Limb (tissue), 2 donors: ENCODE measurements around the gene MGAT5.
"Not testable (repeated sequence)": the region's sequence is repeated elsewhere in the genome, so short reads cannot be mapped to it uniquely, and the experiment has no call there.

Source experiments
- DNase-seq, 2 donors: peaks; one replicate each; pipeline ENCODE4 v3.0.0-alpha.2; 2016; ENCODE audit errors: extremely low spot score in 2 of 2

Gene MGAT5

DNA sequence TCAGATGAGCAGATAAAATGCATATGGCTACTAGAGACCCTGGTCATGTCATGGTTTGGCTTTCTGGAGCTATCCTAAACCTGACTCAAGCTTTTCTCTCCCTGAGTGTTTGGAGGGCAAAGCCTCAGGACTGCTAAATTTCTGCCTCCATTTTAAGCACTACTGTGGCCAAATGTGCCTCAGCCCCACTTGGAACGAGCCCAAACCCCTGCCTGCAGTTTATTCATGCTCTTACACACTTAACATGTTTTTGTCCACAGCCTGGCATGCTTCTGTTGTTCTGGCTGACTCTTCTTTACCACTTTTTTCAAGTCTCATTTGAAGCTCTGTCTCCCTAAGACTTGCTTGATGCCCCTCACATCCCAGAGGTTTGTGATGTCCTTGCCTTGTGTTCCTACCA is 24.7 kb downstream of the MGAT5 start:
- DNase-seq = no peak

DNA sequence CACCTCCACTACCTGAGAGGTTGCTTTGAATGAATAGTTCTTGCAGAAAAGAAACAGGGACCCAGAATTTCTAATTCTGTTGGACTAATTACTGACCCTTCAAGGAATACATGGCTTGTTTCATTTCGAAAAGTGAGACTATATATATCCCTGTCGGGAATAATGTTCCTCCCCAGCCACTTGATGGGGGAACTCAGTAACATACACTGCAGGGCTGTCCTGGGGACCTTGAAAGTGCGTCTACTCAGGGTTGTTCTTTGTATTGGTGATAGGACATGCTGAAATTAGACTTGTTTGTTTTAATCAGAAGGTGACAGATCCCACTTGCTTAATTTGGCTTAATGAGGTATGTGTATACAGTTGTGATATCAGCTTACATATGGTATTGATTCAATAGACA is 25.5 kb downstream of the MGAT5 start:
- DNase-seq = no peak

DNA sequence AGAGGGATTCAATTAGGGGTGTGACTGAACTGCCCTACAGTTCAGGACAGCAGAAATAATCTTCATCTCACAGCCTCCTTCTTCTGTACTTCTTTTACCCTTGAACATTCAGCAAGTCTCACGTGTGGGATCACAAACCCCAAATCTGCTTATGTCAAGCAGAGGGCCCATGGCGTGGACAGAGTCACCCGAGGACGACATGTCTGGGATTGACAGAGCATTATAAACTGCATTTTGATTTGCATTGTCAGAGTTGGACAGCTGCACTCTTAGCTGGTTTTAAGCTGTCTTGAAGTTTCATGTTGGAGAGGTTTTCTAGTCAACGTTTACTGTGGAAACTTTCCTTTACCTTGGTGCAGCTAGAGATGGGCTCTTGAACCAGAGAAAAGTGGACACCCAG is 26.4 kb downstream of the MGAT5 start:
- no peak for DNase-seq

DNA sequence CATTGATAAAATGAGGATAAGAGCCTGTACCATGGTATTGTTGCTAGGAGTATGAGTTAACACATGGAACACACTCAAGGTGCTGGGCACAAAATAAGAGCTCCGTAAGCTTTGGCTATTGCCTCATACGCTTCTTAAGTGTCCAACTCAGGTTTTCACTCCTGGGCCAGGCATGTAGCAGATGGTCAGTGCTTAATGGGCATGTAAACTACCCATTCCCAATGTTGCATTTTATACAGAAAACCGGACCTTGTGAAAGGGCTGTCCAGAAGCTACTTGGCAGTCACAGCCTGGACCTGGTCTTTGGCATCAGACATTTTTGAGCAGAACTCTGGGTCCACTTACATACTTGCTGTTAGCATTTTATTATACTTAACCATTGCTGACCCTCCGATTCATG is 26.9 kb downstream of the MGAT5 start:
- DNase-seq = no peak

DNA sequence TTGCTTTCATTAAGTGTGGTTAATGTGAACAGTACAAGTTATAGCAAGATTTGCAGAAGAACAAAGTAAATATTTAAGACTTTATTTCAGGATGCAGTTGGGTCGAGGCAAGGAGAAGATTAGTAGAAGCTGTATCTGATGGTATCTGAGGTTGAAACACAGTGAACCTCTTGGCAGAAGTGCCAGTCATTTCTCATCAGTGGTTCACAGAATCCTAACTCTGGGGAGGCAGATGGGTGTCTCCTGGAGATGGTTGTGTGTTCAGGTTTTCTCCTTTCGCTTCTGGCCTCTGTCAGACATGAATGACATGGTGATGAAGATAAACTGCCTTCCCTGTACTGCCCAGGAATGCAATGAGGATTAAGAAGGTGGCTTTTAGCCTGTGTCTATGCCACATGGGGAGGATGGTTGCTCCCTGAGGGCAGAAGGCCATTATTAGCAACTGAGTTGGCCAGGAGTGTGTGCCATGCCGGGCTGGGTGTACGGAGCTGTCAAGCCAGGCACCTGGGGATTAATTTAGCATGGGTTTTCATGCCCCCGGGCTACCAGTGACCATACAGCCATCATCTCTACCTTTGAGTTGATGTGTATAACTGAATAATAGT is 28.0 kb downstream of the MGAT5 start:
- no peak for DNase-seq

DNA sequence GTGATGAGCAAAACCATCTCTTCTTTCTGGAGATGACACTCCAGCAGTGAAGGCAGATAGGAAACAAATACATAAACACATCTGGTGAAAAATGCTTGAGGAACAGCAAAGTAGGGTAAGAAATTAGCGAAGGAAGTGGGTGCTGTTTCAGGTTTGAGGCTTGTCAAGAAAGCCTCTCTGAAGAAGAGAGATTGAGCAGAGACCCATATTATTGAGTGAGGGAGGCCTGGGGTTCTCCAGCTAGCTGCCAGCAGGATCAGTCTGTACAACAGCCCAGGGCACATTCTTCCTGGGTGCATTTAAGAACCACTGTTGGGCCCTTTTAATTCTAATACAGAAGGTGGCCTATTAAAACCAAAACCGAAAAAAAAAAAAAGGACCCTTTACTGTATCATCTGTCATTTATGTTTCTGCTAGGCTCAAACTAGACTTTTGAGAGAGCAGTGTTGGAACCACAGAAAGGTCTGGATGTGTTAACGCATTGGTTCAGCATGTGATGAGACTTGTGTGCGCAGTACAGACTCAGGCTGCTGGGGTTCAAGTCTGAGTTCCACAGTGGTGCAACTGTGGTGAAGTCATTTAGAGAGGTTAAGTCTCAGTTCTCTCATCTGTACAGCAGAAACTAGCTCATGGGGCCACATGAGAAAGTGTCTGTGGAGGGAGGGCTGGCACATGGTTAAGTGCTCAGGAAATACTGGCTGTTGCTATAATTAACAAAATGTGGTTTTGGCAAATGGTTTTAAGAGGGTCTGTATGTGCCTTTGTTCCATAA is 28.9 kb downstream of the MGAT5 start:
- no peak for DNase-seq

DNA sequence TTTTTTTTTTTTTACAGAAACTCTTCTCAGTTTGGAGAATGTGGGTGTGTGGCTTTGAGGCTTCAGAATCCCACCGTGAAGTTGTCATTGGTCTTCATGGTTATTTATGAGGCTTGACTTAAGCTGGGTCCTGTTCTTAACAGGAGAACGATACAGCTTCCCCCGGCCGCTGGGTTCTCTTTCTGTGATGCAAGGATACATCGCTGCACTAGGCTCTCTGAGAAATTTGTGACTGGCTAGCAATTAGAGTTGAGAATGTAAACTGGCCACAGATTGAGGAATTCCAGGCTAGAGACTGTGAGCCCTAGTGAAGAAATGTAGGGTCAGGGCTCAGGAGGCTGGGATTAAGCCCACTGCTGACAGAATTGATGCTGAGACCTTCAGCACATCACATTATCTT is 29.8 kb downstream of the MGAT5 start:
- DNase-seq = no peak

DNA sequence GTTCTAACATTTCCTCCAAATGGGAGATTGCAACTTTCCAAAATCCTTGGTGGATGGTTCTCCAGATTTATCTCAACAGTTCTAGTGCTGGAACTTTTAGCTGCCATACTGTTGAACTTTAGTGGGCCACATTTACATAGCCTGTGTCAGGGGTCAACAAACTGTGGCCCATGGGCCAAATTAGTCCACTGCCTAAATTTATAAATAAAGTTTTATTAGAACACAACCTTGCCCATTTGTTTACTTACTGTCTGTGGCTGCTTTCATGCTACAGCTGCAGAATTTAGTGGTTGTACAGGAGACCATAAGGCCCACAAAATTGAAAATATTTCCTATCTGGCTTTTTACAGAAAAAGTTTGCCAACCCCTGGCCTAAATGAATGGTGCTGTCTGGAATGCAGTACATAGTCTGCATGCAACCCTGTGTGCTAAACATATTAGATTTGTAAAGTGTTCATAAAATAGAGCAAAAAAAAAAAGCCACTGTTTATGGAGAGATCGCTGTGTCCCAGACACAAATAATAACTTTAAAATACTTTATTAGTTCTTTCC is 30.3 kb downstream of the MGAT5 start:
- DNase-seq = no peak

DNA sequence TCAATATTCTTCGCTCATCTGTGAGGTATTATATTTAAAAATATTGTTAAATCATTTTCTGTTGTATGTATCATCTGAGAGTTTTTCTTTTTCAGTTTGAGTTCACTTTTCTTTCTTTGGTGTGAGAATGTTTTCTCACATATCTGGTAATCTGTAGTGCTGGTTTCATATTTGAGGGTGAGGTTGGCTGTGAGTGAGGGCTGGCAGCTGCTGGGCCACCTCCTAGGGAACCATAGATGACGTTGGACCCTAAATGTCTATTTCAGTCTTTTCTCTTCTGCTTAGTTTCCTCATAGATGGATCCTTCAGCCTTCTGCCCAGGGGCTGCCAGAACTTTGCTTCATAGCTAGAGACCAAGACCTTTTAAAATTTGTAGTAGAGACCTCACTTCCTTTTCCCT is 33.5 kb downstream of the MGAT5 start:
- DNase-seq = no peak

DNA sequence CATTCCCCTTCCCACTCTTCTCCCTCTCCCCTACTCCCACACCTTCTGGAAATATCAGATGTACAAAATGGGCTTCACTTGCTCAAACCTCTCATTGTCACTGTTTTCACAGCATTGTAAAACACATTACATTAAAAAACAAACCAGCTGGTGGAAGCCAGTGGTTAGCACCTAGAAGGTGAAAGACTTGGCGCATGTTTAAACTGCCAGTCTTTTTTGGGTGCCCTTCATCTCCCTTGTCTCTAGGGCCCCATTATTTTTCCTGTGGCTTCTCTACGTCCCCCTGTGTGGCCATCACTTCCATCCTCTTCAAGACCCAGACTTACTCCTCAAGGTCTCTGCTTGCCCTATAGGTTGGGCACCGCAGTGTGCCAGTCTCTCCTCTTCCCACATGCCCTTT is 34.9 kb downstream of the MGAT5 start:
- DNase-seq = no peak

DNA sequence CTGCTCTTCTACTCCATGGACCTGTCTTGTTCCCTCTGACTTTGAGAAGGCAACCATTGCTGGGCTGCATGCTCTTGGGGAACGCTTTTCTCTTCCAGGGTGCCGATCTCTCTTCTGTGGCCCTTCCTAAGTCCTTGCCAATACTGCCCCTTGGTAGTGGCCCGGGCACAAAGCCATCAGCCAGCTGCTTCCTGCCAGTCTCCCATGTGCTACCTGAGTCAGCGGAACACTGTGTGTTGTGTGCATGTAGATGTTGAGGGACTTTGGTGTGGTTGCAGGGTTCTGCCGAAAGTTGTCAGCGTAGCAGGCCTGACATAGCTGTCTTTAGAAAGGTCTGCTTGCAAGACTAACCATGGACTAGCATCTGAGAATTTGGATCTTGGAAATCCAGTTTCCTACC is 35.4 kb downstream of the MGAT5 start:
- DNase-seq = no peak

DNA sequence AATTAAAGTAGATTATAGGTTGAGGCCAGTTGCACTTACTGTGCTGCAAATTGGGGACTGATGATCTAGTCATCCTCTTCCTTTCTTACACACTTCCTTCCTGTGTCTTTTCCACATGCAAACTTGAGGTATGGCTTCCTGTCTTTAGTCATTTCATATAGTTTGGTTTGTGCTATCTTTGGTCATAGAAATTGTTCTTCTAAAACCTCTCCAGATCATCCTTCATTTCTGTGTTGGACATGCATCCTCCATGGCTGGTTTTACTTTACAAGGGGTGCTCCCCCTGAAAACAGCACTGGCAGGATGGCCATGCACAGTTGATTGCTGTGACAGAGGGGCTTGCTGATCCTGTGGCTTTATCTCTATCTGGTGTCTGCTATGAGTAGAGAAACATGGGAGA is 36.5 kb downstream of the MGAT5 start:
- DNase-seq = no peak

DNA sequence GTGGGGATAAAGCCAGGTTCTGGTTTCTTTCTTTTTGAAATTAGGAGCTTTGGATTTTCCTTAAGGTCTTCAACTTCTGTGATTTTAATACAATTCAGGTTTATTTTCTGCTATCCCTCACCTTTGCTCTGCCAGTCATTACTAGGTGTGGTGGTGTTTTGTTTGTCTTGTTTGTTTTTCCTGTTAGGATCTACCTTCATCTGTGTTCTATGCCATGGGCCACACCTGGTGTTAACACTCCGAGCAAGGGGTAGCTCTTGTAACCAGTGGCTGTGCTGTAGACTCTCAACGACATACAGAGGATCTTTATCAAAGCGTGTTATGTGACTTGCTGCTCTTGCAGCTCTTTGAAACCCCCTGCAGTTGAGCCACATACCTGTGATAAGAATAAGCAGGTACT is 38.6 kb downstream of the MGAT5 start:
- no peak for DNase-seq

DNA sequence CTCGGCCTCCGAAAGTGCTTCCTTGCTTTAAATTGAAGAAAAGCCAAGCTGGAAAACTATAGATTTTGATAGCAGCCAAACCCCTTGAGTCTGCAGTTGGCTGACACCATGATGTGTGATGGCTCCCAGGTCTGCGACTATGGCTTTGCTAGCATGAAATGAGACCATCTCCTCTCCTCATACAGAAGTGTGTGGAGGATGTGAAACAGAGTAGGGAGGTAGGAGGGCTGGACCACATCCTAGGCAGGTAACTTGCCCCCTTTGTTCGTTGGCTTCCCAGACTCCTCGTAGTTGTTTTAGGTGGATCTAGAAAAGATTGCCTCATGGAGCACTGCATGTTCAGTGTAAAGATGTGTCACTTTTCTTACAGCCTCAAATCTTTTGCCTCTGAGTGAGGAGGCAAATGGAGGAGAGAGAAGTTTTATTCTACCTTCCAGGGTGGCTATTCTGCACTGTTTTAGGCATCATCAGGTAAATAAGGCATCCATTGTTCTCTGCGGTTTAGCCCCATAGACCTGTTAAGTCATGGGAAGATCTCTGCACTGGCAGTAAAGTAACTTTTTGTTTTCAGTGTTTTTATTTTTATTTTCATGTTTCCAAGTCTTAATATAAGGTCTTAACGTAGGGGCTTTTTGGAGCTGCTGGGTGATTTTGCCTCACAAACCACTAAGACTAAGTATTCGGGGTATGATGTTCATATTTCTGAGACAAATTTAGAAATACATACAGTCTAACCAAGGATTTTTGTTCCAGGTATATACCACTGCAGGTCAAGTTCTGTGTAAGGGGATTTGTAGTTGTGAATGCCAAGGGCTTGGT is 40.1 kb downstream of the MGAT5 start:
- no peak for DNase-seq

DNA sequence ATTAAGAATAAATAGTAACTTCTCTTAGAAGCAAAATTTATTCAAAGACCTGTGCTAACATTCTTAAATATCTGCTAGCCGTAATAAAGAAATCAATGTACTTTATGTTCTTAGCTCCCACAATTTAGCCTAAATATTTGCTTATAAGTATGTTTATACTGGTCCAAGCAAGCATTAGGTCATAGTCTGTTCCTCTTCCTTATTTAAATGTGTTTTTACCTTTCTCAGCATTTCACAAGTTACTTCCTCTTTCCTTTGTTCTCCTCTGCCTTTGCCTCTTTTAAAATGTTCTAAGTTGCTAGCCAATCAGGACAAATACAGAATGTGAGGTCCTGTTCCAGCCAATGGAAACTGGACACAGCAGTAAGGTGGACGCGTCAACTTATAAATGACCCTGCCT is 40.7 kb downstream of the MGAT5 start:
- not testable (repeated sequence) for DNase-seq

DNA sequence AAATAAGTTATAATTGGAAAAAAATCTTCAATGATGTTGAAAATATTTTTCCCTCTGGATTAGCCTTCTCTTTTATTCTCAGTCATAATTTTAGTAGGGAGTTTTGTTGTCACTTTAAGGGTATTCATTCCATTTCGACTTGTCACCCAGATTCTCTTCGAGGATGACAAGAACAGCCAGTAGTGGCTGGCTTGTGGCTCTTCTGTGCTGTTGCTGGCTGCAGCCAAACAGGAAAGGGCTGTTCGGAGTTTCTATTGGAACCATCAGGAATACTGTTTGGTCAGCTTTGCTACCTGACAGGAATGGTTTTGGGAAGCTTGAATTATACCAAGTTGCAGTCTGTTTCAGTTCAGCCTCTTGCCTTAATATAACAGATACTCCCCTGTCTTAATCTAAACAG is 41.6 kb downstream of the MGAT5 start:
- DNase-seq = no peak

DNA sequence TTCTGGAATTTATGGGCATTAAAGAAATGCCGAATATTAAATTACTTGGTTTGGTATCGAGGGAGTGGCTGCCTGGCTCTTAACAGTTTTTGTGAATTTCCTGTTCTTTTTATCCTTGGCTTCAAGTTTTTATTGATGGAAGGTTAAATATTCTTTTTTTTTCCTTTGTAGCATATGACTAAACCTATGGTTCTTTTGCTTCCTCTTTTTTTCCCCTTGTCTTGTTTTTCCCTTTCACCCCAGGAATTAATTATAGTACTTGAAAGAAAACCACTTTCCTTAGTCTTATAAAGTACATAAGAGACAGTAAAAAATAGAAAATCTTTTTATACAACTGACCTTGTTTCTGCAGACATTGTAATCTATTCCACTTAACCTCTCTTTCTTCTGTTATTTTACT is 42.4 kb downstream of the MGAT5 start:
- DNase-seq = no peak

DNA sequence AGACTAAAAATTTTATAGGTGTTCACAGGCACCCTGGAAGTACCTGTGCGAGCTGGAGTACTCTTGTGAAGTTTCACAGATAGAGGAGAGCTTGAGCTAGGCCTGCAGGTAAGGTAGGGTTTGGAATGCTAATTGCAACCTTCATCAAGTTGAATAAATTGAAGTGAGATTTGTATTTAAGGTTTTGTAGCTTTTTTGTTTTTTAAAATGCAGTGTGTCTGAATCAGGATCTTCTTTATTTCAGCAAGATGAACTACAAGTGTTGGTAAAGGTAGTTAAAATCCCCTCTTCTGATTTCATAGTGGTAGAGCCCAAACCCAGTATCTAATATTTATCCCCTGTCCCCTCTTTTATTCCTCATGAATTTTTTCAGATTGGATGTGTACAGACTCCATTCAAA is 45.5 kb downstream of the MGAT5 start:
- no peak for DNase-seq

DNA sequence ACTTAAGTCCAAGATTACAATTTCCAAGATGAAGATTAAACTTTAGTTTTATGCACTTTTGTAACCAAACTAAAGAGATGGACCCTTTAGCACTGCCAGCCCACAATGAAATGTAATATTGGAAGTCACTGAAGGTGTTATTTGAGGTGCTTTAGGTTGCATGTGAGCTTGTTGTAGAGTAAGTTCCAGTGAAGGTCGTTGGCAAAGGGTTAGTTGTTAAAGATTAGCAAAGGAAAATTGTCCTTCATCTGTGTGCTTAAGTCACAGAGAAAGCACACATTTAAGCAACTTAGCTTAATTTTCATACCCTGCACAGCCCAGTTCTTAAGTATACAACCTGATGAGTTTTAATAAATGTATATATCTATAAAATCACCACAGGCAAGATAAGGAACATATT is 46.7 kb downstream of the MGAT5 start:
- no peak for DNase-seq

DNA sequence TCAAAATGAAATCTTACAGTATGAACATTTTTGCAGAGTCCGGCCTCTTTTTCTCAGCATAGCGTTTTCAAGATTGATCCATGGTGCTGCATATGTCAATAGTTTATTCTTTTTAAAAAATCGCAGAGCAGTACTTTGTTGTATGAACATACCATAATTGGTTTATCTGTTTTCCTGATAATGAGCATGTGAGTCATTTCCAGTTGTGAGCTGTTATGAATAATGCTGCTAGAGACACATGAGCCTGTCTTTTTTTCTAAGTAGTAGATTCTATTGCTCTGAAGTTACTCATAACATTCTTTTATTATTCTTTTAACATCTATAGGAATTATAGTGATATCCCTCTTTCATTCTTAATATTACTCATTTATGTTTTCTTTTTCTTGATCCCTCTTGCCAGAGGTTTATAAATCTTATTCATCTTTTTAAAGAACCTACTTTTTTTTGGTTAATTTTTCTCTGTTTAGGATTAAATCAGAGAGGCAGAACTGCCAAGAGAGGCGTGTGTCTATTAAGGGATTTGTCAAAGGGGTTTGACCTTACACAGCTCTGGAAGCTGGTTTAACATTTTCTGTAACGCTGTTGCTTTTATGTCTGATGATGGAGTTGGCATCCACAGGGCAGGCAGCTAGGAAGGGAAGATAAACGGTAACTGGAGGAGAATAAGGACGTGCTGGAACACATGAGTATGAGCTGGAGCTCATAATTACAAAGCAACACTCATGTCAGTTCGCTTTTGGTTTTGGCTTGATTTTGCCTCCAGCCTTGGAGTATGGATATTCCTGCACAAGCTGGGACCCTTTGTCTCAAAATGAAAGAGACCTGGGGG is 47.4 kb downstream of the MGAT5 start:
- no peak for DNase-seq

DNA sequence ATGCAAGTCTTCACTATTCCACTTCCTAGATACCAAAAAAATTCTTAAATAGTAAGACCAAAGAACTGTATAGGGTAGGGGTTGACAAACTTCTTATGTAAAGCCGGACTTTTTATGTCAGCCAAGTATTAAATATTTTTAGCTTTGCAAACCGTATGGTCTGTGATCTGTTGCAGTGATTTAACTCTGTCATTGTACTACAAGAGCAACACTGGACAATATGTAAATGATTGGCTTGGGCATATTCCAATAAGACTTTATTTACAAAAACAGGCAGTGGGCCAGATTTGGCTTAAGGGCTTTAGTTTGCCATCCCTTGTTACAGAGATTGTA is 48.0 kb downstream of the MGAT5 start:
- DNase-seq = no peak
